Measurements from ENCODE around the gene MCM8. TPM values are rescaled to one million over a fixed set of nuclear protein-coding genes. Genes with fewer than 3 reads are reported as not detected.

Gene MCM8
- total RNA-seq, 2 experiments from 2014 or later = 46.6 to 47.8 TPM

DNA sequence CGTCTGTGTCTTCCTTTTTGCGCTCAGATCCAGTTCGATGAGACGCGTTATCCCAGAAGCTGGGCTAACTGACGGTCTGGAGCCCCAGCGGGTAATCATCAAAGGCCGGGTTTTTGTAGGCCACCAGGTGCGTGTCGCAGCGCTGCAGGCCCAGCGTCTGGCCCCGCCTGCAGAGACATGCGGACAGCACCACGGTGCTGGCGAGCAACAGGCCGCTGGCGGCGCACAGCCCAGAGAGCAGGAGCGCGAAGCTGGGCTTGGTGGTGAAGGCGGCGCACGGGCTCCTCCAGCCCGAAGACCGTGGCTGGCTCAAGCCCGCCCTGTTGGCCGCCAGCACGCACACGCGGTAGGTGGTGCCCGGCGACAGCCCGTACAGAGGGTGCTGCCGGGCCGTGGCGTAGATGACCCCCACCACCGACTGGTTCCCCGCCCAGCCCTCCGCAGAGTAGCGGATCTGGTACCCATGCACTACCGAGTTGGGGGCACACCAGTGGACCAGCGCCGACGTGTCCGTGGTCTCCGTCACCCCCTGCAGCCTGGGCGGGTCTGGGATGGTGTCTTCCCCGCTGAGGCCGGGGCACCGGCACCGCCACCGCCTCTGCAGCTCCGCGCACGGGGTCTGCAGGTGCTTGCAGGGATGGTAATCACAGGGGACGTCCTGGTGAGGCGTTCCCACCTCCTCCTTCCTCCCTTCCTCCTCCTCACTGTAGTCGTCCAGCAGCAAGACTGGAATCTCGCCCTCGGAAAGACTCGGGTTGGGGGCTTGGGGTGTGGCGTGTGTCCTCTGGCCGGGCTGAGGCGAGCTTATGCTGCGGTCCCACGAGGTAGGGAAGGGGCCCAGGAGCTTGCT is 90.7 kb downstream of the MCM8 start:
- POLR2A ChIA-PET = interaction anchor here (0.7 kb wide), 1 partner anchor 10 kb away, joined by 3 read pairs; no protein-coding TSS in a partner anchor
- H3K27ac Mint-ChIP-seq = no peak overlapping the region
- DNase-seq = no peak
- H3K4me1 Mint-ChIP-seq (ENCODE audit: low read depth) = no peaks in the 10 kb centered on the region
- no peaks in the 10 kb centered on the region for H3K27me3 Mint-ChIP-seq
- no peak for ATAC-seq
- H3K9me3 Mint-ChIP-seq = no peaks in the 10 kb centered on the region
- no peak overlapping the region for H3K4me3 Mint-ChIP-seq
- CTCF ChIA-PET = no interaction called here
- TF ChIP-seq, protein P1, sequence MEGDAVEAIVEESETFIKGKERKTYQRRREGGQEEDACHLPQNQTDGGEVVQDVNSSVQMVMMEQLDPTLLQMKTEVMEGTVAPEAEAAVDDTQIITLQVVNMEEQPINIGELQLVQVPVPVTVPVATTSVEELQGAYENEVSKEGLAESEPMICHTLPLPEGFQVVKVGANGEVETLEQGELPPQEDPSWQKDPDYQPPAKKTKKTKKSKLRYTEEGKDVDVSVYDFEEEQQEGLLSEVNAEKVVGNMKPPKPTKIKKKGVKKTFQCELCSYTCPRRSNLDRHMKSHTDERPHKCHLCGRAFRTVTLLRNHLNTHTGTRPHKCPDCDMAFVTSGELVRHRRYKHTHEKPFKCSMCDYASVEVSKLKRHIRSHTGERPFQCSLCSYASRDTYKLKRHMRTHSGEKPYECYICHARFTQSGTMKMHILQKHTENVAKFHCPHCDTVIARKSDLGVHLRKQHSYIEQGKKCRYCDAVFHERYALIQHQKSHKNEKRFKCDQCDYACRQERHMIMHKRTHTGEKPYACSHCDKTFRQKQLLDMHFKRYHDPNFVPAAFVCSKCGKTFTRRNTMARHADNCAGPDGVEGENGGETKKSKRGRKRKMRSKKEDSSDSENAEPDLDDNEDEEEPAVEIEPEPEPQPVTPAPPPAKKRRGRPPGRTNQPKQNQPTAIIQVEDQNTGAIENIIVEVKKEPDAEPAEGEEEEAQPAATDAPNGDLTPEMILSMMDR (IDR thresholded peaks at IDR 0.05) = no peak
- intact Hi-C loops (cut with micrococcal nuclease) = no loop called here
- peaks cover 32% of the 10 kb centered on the region for H3K36me3 Mint-ChIP-seq (ENCODE audit: low read depth)

DNA sequence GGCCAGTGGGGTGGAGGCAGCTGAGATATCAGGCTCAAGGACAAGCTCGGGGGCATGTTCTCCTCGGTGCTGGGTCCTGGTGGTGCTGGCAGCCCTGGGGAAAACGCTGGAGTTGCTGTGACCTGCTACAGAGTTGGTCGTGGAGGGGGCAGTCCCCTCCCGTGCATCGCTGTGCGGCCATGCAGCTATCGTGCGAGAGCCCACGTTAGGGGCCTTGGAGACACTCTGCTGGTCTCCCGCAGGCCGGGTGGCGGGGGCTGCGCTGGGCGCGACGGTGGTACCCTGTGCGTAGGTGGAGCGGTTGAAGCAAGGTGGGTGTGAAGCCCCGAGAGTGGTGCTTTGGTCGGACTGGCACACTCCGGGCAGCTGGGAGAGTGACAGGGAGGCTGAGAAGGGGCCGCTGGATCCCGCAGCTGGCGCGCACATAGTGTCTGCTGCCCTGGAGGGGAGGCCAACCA is 91.4 kb downstream of the MCM8 start:
- DNase-seq = no peak
- Mint-ChIP-seq H3K36me3 (ENCODE audit: low read depth) (peaks cover 29% of the 10 kb centered on the region), H3K4me1 (ENCODE audit: low read depth) (no peaks in the 10 kb centered on the region), H3K27me3 (no peaks in the 10 kb centered on the region), H3K4me3 (no peak overlapping the region), H3K9me3 (no peaks in the 10 kb centered on the region), H3K27ac (no peak overlapping the region)
- intact Hi-C loops (cut with micrococcal nuclease) = no loop called here
- no peak for ATAC-seq
- TF ChIP-seq, protein P1 (IDR thresholded peaks at IDR 0.05) = no peak
- ChIA-PET POLR2A (interaction anchor here (0.7 kb wide), 1 partner anchor 11 kb away, joined by 3 read pairs; no protein-coding TSS in a partner anchor), CTCF (no interaction called here)

GRCh38 chr20:6044115-6044514 is 93.7 kb downstream of the MCM8 start:
- H3K4me3 Mint-ChIP-seq = no peak overlapping the region
- POLR2A ChIA-PET = interaction anchor here (1.2 kb wide), 1 partner anchor 32 kb away, joined by 3 read pairs; no protein-coding TSS in a partner anchor
- no peaks in the 10 kb centered on the region for H3K9me3 Mint-ChIP-seq
- no peaks in the 10 kb centered on the region for H3K27me3 Mint-ChIP-seq
- no peak overlapping the region for H3K27ac Mint-ChIP-seq
- H3K36me3 Mint-ChIP-seq (ENCODE audit: low read depth) = peaks cover 24% of the 10 kb centered on the region
- intact Hi-C loops (cut with micrococcal nuclease) = no loop called here
- ATAC-seq (no peak), DNase-seq (no peak)
- H3K4me1 Mint-ChIP-seq (ENCODE audit: low read depth) = no peaks in the 10 kb centered on the region
- TF ChIP-seq, protein P1 (IDR thresholded peaks at IDR 0.05) = no peak
- CTCF ChIA-PET = interaction anchor here (0.7 to 1.1 kb wide), 2 partner anchors 17 to 30 kb away, joined by 3 read pairs; no protein-coding TSS in a partner anchor

GRCh38 chr20:6045566-6045965 is 95.1 kb downstream of the MCM8 start:
- intact Hi-C loops (cut with micrococcal nuclease) = no loop called here
- ATAC-seq (no peak), DNase-seq (no peak)
- Mint-ChIP-seq H3K4me1 (ENCODE audit: low read depth) (no peaks in the 10 kb centered on the region), H3K27me3 (peaks cover 3% of the 10 kb centered on the region), H3K4me3 (no peak overlapping the region), H3K36me3 (ENCODE audit: low read depth) (peaks cover 12% of the 10 kb centered on the region), H3K27ac (no peak overlapping the region), H3K9me3 (no peaks in the 10 kb centered on the region)
- TF ChIP-seq, protein P1 (IDR thresholded peaks at IDR 0.05) = no peak
- ChIA-PET CTCF (no interaction called here), POLR2A (no interaction called here)

GRCh38 chr20:6046432-6046831 is 96.0 kb downstream of the MCM8 start:
- ChIA-PET POLR2A (no interaction called here), CTCF (interaction anchor here (0.6 to 0.7 kb wide), 2 partner anchors 16 to 31 kb away, joined by 3 read pairs; no protein-coding TSS in a partner anchor)

More at GRCh38 chr20:6046432-6046831, 96.0 kb downstream of the MCM8 start:
- DNase-seq (no peak), ATAC-seq (no peak)
- intact Hi-C loops (cut with micrococcal nuclease) = no loop called here
- no peak overlapping the region for H3K4me3 Mint-ChIP-seq
- no peaks in the 10 kb centered on the region for H3K9me3 Mint-ChIP-seq
- peaks cover 9% of the 10 kb centered on the region for H3K27me3 Mint-ChIP-seq
- TF ChIP-seq, protein P1 (IDR thresholded peaks at IDR 0.05) = no peak
- peaks cover 9% of the 10 kb centered on the region for H3K36me3 Mint-ChIP-seq (ENCODE audit: low read depth)
- no peaks in the 10 kb centered on the region for H3K4me1 Mint-ChIP-seq (ENCODE audit: low read depth)
- H3K27ac Mint-ChIP-seq = no peak overlapping the region
